ENCODE measurements around the gene RPS6KA5. TPM values are rescaled to one million over a fixed set of nuclear protein-coding genes. Genes with fewer than 3 reads are reported as not detected.

Gene RPS6KA5
- polyA plus RNA-seq, 2 of the 4 experiments (the other 2 are of a cell fraction): 2.2 to 4.1 TPM

- no peak for TF ChIP-seq SREBF2 (IDR thresholded peaks at IDR 0.05)
- no peak for TF ChIP-seq KDM5A (IDR thresholded peaks at IDR 0.05)
- TF ChIP-seq HOXB13 (CRISPR knock-in tag; IDR thresholded peaks at IDR 0.05; ENCODE audit: low read depth): no peak
Observed at GRCh38 chr14:90943367-90943766, 117.1 kb downstream of the RPS6KA5 start (continued).

DNA sequence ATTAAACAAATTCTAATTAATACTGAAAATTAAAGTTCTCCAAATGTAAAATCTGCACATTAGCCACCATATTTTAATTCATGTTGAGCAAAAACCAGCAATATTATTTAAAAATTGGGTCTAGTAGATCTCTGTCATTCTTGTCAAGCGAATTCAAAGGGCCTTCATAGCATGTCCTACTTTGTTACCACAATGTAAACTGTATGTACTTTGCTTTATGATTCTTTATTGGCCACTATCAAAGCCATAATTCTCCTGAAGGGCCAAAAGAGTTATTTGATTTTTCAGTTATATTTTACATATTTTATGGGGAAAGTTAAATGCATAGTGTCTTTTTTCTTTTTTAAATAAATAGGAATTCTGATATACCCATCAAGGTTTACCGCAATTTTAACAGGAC lies 117.9 kb downstream of the RPS6KA5 start:
- no peak for TF ChIP-seq NPAS2 (CRISPR knock-in tag; IDR thresholded peaks at IDR 0.05; ENCODE audit: borderline replicate concordance)
- no peak for TF ChIP-seq REST (IDR thresholded peaks at IDR 0.05)
- no peak for TF ChIP-seq SMC3 (IDR thresholded peaks at IDR 0.05)
- no peak for TF ChIP-seq HOXB13 (CRISPR knock-in tag; IDR thresholded peaks at IDR 0.05; ENCODE audit: low read depth)
- TF ChIP-seq POLR2AphosphoS2 (conservative IDR thresholded peaks at IDR 0.05; ENCODE audit: low read length): no peak
- TF ChIP-seq RNF2 (IDR thresholded peaks at IDR 0.05; ENCODE audit: borderline replicate concordance, low read depth): no peak
- TF ChIP-seq GATA3 (IDR thresholded peaks at IDR 0.05; ENCODE audit: borderline replicate concordance): no peak
- TF ChIP-seq CHD2 (IDR thresholded peaks at IDR 0.05; ENCODE audit: low read length, partially characterized antibody): no peak
- TF ChIP-seq EP300 (IDR thresholded peaks at IDR 0.05): no peak
- TF ChIP-seq, protein P1, sequence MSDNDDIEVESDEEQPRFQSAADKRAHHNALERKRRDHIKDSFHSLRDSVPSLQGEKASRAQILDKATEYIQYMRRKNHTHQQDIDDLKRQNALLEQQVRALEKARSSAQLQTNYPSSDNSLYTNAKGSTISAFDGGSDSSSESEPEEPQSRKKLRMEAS (IDR thresholded peaks at IDR 0.05): no peak
- TF ChIP-seq KDM5A (IDR thresholded peaks at IDR 0.05): no peak
- no peak for TF ChIP-seq RCOR1 (IDR thresholded peaks at IDR 0.05; ENCODE audit: low read depth, low read length)
- no peak for TF ChIP-seq SREBF2 (IDR thresholded peaks at IDR 0.05)
- TF ChIP-seq EHF (CRISPR knock-in tag; IDR thresholded peaks at IDR 0.05): no peak
- TF ChIP-seq, protein P2, sequence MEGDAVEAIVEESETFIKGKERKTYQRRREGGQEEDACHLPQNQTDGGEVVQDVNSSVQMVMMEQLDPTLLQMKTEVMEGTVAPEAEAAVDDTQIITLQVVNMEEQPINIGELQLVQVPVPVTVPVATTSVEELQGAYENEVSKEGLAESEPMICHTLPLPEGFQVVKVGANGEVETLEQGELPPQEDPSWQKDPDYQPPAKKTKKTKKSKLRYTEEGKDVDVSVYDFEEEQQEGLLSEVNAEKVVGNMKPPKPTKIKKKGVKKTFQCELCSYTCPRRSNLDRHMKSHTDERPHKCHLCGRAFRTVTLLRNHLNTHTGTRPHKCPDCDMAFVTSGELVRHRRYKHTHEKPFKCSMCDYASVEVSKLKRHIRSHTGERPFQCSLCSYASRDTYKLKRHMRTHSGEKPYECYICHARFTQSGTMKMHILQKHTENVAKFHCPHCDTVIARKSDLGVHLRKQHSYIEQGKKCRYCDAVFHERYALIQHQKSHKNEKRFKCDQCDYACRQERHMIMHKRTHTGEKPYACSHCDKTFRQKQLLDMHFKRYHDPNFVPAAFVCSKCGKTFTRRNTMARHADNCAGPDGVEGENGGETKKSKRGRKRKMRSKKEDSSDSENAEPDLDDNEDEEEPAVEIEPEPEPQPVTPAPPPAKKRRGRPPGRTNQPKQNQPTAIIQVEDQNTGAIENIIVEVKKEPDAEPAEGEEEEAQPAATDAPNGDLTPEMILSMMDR (IDR thresholded peaks at IDR 0.05): no peak
- TF ChIP-seq HOXB5 (CRISPR knock-in tag; IDR thresholded peaks at IDR 0.05): no peak
- no peak for TF ChIP-seq ZSCAN20 (CRISPR knock-in tag; IDR thresholded peaks at IDR 0.05)
- TF ChIP-seq RARB (CRISPR knock-in tag; IDR thresholded peaks at IDR 0.05): no peak
- TF ChIP-seq HOXA7 (CRISPR knock-in tag; IDR thresholded peaks at IDR 0.05): no peak
- no peak for TF ChIP-seq CBX2 (IDR thresholded peaks at IDR 0.05; ENCODE audit: borderline replicate concordance, low read depth)
- Histone ChIP-seq H3K4me3 (no peak overlapping the region), H3K9me3 (peaks cover 17% of the 10 kb centered on the region; the same call in 1 of the 3 replicates), H3K4me1 (no peaks in the 10 kb centered on the region), H3K27ac (no peak overlapping the region), H3K4me2 (no peak overlapping the region)
- WGBS (ENCODE audit: missing lambda C conversion rate): 70% methylated on average over 2 of the region's 2 CpGs
- no peak for FAIRE-seq
- no peak for DNase-seq (ENCODE audit: low read depth in 1 of 2, low spot score in 1 of 2)
- POLR2A ChIA-PET: no interaction called here
- CTCF ChIA-PET: interaction anchor here (0.7 kb wide), 1 partner anchor 371 kb away, joined by 3 read pairs; no protein-coding TSS in a partner anchor
- no peak for ATAC-seq

GRCh38 chr14:90941706-90942105 lies 118.7 kb downstream of the RPS6KA5 start:
- no peak for DNase-seq (ENCODE audit: low read depth in 1 of 2, low spot score in 1 of 2)
- Histone ChIP-seq H3K4me2 (no peak overlapping the region), H3K9me3 (peaks cover 19% of the 10 kb centered on the region; the same call in 1 of the 3 replicates), H3K27ac (no peak overlapping the region), H3K4me1 (no peaks in the 10 kb centered on the region), H3K4me3 (no peak overlapping the region)
- ChIA-PET POLR2A (no interaction called here), CTCF (no interaction called here)
- 61% methylated on average over 2 of the region's 2 CpGs for WGBS (ENCODE audit: missing lambda C conversion rate)
- FAIRE-seq: no peak
- no peak for ATAC-seq
- TF ChIP-seq ZSCAN20 (CRISPR knock-in tag; IDR thresholded peaks at IDR 0.05) (no peak), MAFK (IDR thresholded peaks at IDR 0.05; ENCODE audit: partially characterized antibody) (peak; percentile 81), MAZ (IDR thresholded peaks at IDR 0.05; ENCODE audit: borderline replicate concordance, low read depth, low read length) (no peak)
